HG03378 (cell line): ENCODE data around the gene CCNA2.
A peak's percentile ranks its signal among the peaks of the same experiment; 100 is the strongest.

Source experiments
- ATAC-seq: cut with Tn5 transposase; IDR thresholded peaks from one replicate; pipeline ENCODE4 v1.9.1; 2021; ENCODE audit warnings: mild to moderate bottlenecking, moderate library complexity; ENCODE audit not compliant: unreplicated experiment

CCNA2 gene

GRCh38 chr4:121777625-121778024 lies 46.1 kb downstream of the CCNA2 start:
- peak; percentile 59 for ATAC-seq

- ATAC-seq: no peak
These were observed 46.9 kb downstream of the CCNA2 start for GRCh38 chr4:121776610-121777401.

GRCh38 chr4:121773883-121774282 lies 49.8 kb downstream of the CCNA2 start:
- no peak for ATAC-seq

GRCh38 chr4:121771869-121772268 lies 51.8 kb downstream of the CCNA2 start:
- no peak for ATAC-seq

GRCh38 chr4:121769341-121769740 lies 54.3 kb downstream of the CCNA2 start:
- ATAC-seq: no peak

GRCh38 chr4:121767166-121767565 lies 56.5 kb downstream of the CCNA2 start:
- no peak for ATAC-seq
